B cell (primary cell): ENCODE results near the gene PARN. TPM values are rescaled to one million over a fixed set of nuclear protein-coding genes. Genes with fewer than 3 reads are reported as not detected.

Experiments
- ATAC-seq: fragments of 200-7000 bp; cut with Tn5 transposase; one replicate; pipeline ENCODE4 v1.10.0; 2021; ENCODE audit warnings: low read depth, mild to moderate bottlenecking, moderate number of reproducible peaks, moderate library complexity
- CTCF ChIA-PET: fragments of 350-600 bp; sonication (Branson Sonifier 250); formaldehyde crosslinking; loops from one replicate; lab custom pipeline; 2021; ENCODE audit warnings: antibody characterized with exemption, inconsistent platforms; lab: Charles Lee
- POLR2A ChIA-PET: fragments of 350-600 bp; sonication (Branson Sonifier 250); formaldehyde crosslinking; loops from one replicate; lab custom pipeline; 2021; ENCODE audit warnings: antibody characterized with exemption; lab: Charles Lee
- DNase-seq: peaks from one replicate; pipeline ENCODE4 v3.0.0; 2013
- H2AFZ ChIP-seq: 2 replicates; pipeline ENCODE4 v1.6.1; 2012; ENCODE audit warnings: mild to moderate bottlenecking, low read depth, low read length; ENCODE audit not compliant: insufficient read depth, poor library complexity, severe bottlenecking
- H3K27ac ChIP-seq, 2 donors: 1 replicate in 1 of 2; 2 replicates in 1 of 2; pipeline ENCODE4 v1.5.1; 2012 to 2013; ENCODE audit warnings: low read length in 2 of 2, mild to moderate bottlenecking in 2 of 2, moderate library complexity in 1 of 2
- H3K27me3 ChIP-seq, 4 experiments: fragments of 200-600 bp in 1 of 4; sonication (generic) in 1 of 4; replicated peaks in 1 of 4; 1 replicate in 2 of 4; 2 replicates in 2 of 4; pipeline versions ENCODE4 v1.6.1 to v1.7.0; 2013 to 2016; ENCODE audit warnings: low read length in 3 of 4, mild to moderate bottlenecking in 2 of 4, mixed read lengths in 1 of 4, moderate library complexity in 1 of 4; ENCODE audit not compliant: insufficient read depth in 4 of 4, control insufficient read depth in 3 of 4; ENCODE audit errors: control extremely low read depth in 1 of 4
- H3K36me3 ChIP-seq, 2 experiments: replicated peaks in 1 of 2; 1 replicate in 1 of 2; 2 replicates in 1 of 2; pipeline versions ENCODE4 v1.6.1 to v1.7.1; 2013; ENCODE audit warnings: low read length in 1 of 2; ENCODE audit not compliant: insufficient read depth in 2 of 2, control insufficient read depth in 1 of 2; ENCODE audit errors: control extremely low read depth in 1 of 2, extremely low read depth in 1 of 2
- H3K4me1 ChIP-seq, 2 donors: fragments of 200-600 bp in 1 of 2; sonication (generic) in 1 of 2; 1 replicate in 1 of 2; 2 replicates in 1 of 2; pipeline versions ENCODE4 v1.5.1 to v1.6.1; 2013 to 2017; ENCODE audit warnings: low read length in 2 of 2; ENCODE audit not compliant: control insufficient read depth in 2 of 2, insufficient read depth in 2 of 2
- H3K4me2 ChIP-seq: replicated peaks from 2 replicates; pipeline ENCODE3; 2012; ENCODE audit warnings: mild to moderate bottlenecking, low read depth, low read length; ENCODE audit not compliant: poor library complexity, severe bottlenecking
- H3K4me3 ChIP-seq, 5 experiments: fragments of 200-600 bp in 1 of 5; sonication (generic) in 1 of 5; 1 replicate in 3 of 5; 2 replicates in 2 of 5; pipeline versions ENCODE4 v1.5.1 to v1.7.0; 2011 to 2016; ENCODE audit warnings: low read length in 4 of 5, mild to moderate bottlenecking in 4 of 5, low read depth in 2 of 5, control low read depth in 1 of 5, moderate library complexity in 1 of 5; ENCODE audit not compliant: insufficient read depth in 1 of 5; ENCODE audit errors: control extremely low read depth in 1 of 5, extremely low read depth in 1 of 5
- H3K79me2 ChIP-seq: fragments of 200-600 bp; sonication (generic); one replicate; pipeline ENCODE4 v1.6.0; 2016; ENCODE audit warnings: low read length; ENCODE audit not compliant: control insufficient read depth, insufficient read depth
- H3K9ac ChIP-seq: fragments of 200-600 bp; sonication (generic); 2 replicates; pipeline ENCODE4 v1.6.1; 2017; ENCODE audit warnings: mild to moderate bottlenecking, low read length, moderate library complexity
- H3K9me3 ChIP-seq, 3 donors: one replicate each; pipeline versions ENCODE4 v1.6.1 to v1.7.1; 2013; ENCODE audit warnings: low read length in 2 of 3; ENCODE audit not compliant: control insufficient read depth in 2 of 3, insufficient read depth in 1 of 3; ENCODE audit errors: control extremely low read depth in 1 of 3
- H4K20me1 ChIP-seq: 2 replicates; pipeline ENCODE4 v1.6.0; 2012; ENCODE audit warnings: mild to moderate bottlenecking, low read length; ENCODE audit not compliant: insufficient read depth, control insufficient read depth, poor library complexity, severe bottlenecking
- H3K27ac Mint-ChIP-seq: one replicate; pipeline ENCODE4 v1.8.0; 2021; ENCODE audit warnings: mixed read lengths
- H3K27me3 Mint-ChIP-seq: one replicate; pipeline ENCODE4 v1.8.0; 2021; ENCODE audit warnings: mixed read lengths
- H3K4me1 Mint-ChIP-seq: one replicate; pipeline ENCODE4 v1.8.0; 2021; ENCODE audit warnings: mixed read lengths
- H3K4me3 Mint-ChIP-seq: one replicate; pipeline ENCODE4 v1.8.0; 2021; ENCODE audit warnings: mixed read lengths
- H3K9me3 Mint-ChIP-seq: one replicate; pipeline ENCODE4 v1.8.0; 2022; ENCODE audit warnings: mixed read lengths; ENCODE audit not compliant: insufficient read depth
- EZH2 ChIP-seq: IDR thresholded peaks from 2 replicates; pipeline ENCODE4 v1.6.1; 2012; ENCODE audit warnings: borderline replicate concordance, low read depth, mild to moderate bottlenecking, moderate library complexity, low read length; ENCODE audit not compliant: insufficient read depth, poor library complexity, severe bottlenecking
- WGBS: methylation state at CpG from one replicate; pipeline ENCODE4 v1.1.5; 2013; ENCODE audit warnings: missing lambda C conversion rate; ENCODE audit not compliant: insufficient coverage; 5-methylcytosine and 5-hydroxymethylcytosine counted together
- intact Hi-C: fragments of 100-400 bp; cut with micrococcal nuclease; formaldehyde crosslinking; loops from one replicate; pipeline ENCODE4 v1.10.0; 2022
- polyA plus RNA-seq: library from polyadenylated mRNA; depleted of rRNA; stranded (reverse); fragments of >200 nt; gene quantifications from 2 replicates; pipeline ENCODE4 v1.2.3, GENCODE V29; 2012
- total RNA-seq, 2 donors: library from RNA; stranded (reverse); fragments of 120-200 nt in 1 of 2; gene quantifications; 1 replicate in 1 of 2; 2 replicates in 1 of 2; pipeline versions ENCODE4 v1.2.3 to v1.2.4, GENCODE V29; 2013 to 2022
- TF ChIP-seq, protein P1 (sequence below): fragments of 200-600 bp; IDR thresholded peaks from one replicate; pipeline ENCODE4 v1.8.0; 2022; ENCODE audit warnings: antibody characterized with exemption, mild to moderate bottlenecking

PARN gene
- total and polyA plus RNA-seq, 2 donors (not counting 1 experiment from before 2014, with no cell fraction given) = 25.3 to 62.2 TPM

GRCh38 chr16:14602443-14602963 is 27.6 kb downstream of the PARN start:
- no peak overlapping the region for H3K27ac ChIP-seq
- H4K20me1 ChIP-seq = no peaks in the 10 kb centered on the region
- H3K9ac ChIP-seq = no peak overlapping the region
- WGBS = 92% methylated on average over 5 of the region's 6 CpGs
- ChIA-PET CTCF (no interaction called here), POLR2A (no interaction called here)
- Mint-ChIP-seq H3K4me3 (no peak overlapping the region), H3K27me3 (no peaks in the 10 kb centered on the region), H3K9me3 (no peaks in the 10 kb centered on the region), H3K27ac (peak overlapping the region; percentile 2), H3K4me1 (peaks cover 20% of the 10 kb centered on the region)
- DNase-seq (no peak), ATAC-seq (no peak)
- no peak overlapping the region for H3K4me3 ChIP-seq
- peaks cover 4% of the 10 kb centered on the region for H3K79me2 ChIP-seq
- H3K4me2 ChIP-seq = no peak overlapping the region
- H3K9me3 ChIP-seq = no peaks in the 10 kb centered on the region
- no peak for TF ChIP-seq EZH2
- TF ChIP-seq, protein P1, sequence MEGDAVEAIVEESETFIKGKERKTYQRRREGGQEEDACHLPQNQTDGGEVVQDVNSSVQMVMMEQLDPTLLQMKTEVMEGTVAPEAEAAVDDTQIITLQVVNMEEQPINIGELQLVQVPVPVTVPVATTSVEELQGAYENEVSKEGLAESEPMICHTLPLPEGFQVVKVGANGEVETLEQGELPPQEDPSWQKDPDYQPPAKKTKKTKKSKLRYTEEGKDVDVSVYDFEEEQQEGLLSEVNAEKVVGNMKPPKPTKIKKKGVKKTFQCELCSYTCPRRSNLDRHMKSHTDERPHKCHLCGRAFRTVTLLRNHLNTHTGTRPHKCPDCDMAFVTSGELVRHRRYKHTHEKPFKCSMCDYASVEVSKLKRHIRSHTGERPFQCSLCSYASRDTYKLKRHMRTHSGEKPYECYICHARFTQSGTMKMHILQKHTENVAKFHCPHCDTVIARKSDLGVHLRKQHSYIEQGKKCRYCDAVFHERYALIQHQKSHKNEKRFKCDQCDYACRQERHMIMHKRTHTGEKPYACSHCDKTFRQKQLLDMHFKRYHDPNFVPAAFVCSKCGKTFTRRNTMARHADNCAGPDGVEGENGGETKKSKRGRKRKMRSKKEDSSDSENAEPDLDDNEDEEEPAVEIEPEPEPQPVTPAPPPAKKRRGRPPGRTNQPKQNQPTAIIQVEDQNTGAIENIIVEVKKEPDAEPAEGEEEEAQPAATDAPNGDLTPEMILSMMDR = no peak
- H2AFZ ChIP-seq = no peak overlapping the region
- H3K27me3 ChIP-seq = no peaks in the 10 kb centered on the region
- H3K36me3 ChIP-seq = peaks cover 2 to 57% of the 10 kb centered on the region in 2 experiments
- intact Hi-C loops = no loop called here
- peaks cover 12 to 16% of the 10 kb centered on the region in 2 donors for H3K4me1 ChIP-seq

DNA sequence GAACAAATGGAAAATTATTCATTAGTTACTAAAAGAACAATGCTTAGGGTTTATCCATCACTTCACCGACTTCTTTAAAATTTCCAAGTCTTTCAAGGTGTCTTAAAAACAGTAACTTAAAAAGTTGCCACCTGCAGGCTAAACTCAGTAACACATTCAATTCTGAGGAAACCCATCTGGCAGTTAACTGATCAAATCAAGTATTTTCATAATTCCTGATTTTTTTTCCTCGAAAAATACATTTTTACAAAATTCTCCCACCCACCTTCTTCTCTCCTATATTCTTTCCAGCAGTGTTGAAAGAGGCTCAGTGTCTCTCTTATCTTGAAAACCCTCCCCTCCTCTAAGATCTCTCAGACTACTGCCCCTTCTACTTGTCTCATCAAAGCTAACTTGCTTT is 29.9 kb downstream of the PARN start:
- H3K4me3 ChIP-seq = no peak overlapping the region
- no peaks in the 10 kb centered on the region for H3K4me1 ChIP-seq
- Mint-ChIP-seq H3K9me3 (no peaks in the 10 kb centered on the region), H3K4me3 (no peak overlapping the region), H3K27me3 (no peaks in the 10 kb centered on the region), H3K4me1 (peaks cover 3% of the 10 kb centered on the region), H3K27ac (no peak overlapping the region)
- H2AFZ ChIP-seq = no peak overlapping the region
- no peak overlapping the region for H3K4me2 ChIP-seq
- ChIA-PET CTCF (interaction anchor here (0.9 to 2.3 kb wide), 8 partner anchors 8 to 680 kb away, joined by 3 to 11 read pairs (median 4); partner anchors contain the start of gene ERCC4), POLR2A (interaction anchor here (0.6 kb wide), 1 partner anchor 28 kb away, joined by 3 read pairs; no protein-coding TSS in a partner anchor)
- no peak overlapping the region for H3K27ac ChIP-seq
- H4K20me1 ChIP-seq = no peaks in the 10 kb centered on the region
- peaks cover 4% of the 10 kb centered on the region for H3K79me2 ChIP-seq
- peaks cover 0 to 58% of the 10 kb centered on the region in 2 experiments for H3K36me3 ChIP-seq
- no peaks in the 10 kb centered on the region for H3K9me3 ChIP-seq
- peak; percentile 31 for DNase-seq
- no peak for ATAC-seq
- intact Hi-C loops = loop anchor here (1.0 to 2.0 kb wide), 2 partner anchors 299 to 677 kb away; no protein-coding TSS in a partner anchor
- TF ChIP-seq, protein P1 = peak; percentile 69
- no peak for TF ChIP-seq EZH2
- H3K9ac ChIP-seq = no peak overlapping the region
- WGBS = 74% methylated on average over 2 of the region's 2 CpGs
- no peaks in the 10 kb centered on the region for H3K27me3 ChIP-seq
